ENCODE measurements around the gene TOX2.

DNA sequence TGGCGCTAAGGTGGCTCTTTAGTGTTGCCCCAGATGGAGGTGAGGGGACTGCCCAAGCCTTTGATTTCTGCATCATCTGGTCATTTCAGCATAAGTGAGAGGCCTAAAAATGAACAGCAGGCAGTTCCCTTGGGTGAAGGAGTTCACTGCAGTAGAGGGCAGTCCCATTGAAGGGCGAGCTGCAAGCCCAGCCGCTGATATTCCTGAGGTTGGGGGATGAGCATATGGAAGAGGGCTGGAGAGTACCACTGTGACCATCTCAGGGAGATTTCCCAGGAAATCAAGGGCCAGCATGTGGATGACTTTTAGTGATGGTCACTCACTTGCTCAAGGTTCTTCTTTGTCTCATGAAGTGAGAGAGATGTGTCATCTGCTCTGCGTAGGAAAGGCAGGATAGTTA lies 9.3 kb downstream of the TOX2 start:
- TF ChIP-seq, protein P1, sequence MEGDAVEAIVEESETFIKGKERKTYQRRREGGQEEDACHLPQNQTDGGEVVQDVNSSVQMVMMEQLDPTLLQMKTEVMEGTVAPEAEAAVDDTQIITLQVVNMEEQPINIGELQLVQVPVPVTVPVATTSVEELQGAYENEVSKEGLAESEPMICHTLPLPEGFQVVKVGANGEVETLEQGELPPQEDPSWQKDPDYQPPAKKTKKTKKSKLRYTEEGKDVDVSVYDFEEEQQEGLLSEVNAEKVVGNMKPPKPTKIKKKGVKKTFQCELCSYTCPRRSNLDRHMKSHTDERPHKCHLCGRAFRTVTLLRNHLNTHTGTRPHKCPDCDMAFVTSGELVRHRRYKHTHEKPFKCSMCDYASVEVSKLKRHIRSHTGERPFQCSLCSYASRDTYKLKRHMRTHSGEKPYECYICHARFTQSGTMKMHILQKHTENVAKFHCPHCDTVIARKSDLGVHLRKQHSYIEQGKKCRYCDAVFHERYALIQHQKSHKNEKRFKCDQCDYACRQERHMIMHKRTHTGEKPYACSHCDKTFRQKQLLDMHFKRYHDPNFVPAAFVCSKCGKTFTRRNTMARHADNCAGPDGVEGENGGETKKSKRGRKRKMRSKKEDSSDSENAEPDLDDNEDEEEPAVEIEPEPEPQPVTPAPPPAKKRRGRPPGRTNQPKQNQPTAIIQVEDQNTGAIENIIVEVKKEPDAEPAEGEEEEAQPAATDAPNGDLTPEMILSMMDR (IDR thresholded peaks at IDR 0.05): no peak
- TF ChIP-seq EP300 (IDR thresholded peaks at IDR 0.05) (no peak), POLR2A (IDR thresholded peaks at IDR 0.05) (no peak), POLR2AphosphoS5 (IDR thresholded peaks at IDR 0.05) (no peak)
